Thoracic aorta (tissue), 2 donors: ENCODE data around the gene SCN4B. TPM values are rescaled to one million over a fixed set of nuclear protein-coding genes. Genes with fewer than 3 reads are reported as not detected.
A peak's percentile ranks its signal among the peaks of the same experiment; 100 is the strongest.
"Not testable (repeated sequence)": the region's sequence is repeated elsewhere in the genome, so short reads cannot be mapped to it uniquely, and the experiment has no call there.

ENCODE experiments used
- ATAC-seq: fragments of 150-250 bp; one replicate; pipeline ENCODE4 v1.8.0; 2017; ENCODE audit warnings: low read depth; ENCODE audit not compliant: insufficient number of reproducible peaks, low FRiP score
- DNase-seq: peaks from one replicate; pipeline ENCODE4 v3.0.0-alpha.2; 2020; ENCODE audit warnings: low spot score
- H3K27ac ChIP-seq, 2 donors: fragments of 200-600 bp; sonication (generic); 1 replicate in 1 of 2; 2 replicates in 1 of 2; pipeline ENCODE4 v1.5.1; 2016; ENCODE audit warnings: mild to moderate bottlenecking in 2 of 2, moderate library complexity in 2 of 2
- H3K27me3 ChIP-seq: fragments of 200-600 bp; sonication (generic); replicated peaks from 2 replicates; pipeline ENCODE4 v1.6.0; 2016; ENCODE audit warnings: mild to moderate bottlenecking; ENCODE audit not compliant: insufficient read depth
- H3K36me3 ChIP-seq: fragments of 200-600 bp; sonication (generic); one replicate; pipeline ENCODE4 v1.5.1; 2016
- H3K4me1 ChIP-seq, 2 donors: fragments of 200-600 bp; sonication (generic); 1 replicate in 1 of 2; 2 replicates in 1 of 2; pipeline versions ENCODE4 v1.5.1 to v1.6.0; 2016; ENCODE audit warnings: low read depth in 2 of 2, mild to moderate bottlenecking in 1 of 2; ENCODE audit not compliant: control insufficient read depth in 1 of 2
- H3K4me3 ChIP-seq: fragments of 200-600 bp; sonication (generic); 2 replicates; pipeline ENCODE4 v1.5.1; 2016; ENCODE audit warnings: mild to moderate bottlenecking
- H3K9me3 ChIP-seq: fragments of 200-600 bp; sonication (generic); 2 replicates; pipeline ENCODE4 v1.5.1; 2016
- total RNA-seq, 2 donors: library from RNA; depleted of rRNA; stranded (reverse); fragments of >200 nt; gene quantifications; one replicate each; pipeline versions ENCODE4 v1.1.0 to v1.2.3, GENCODE V29; 2016
- TF ChIP-seq, protein P1 (sequence below): fragments of 200-600 bp; sonication (generic); IDR thresholded peaks from one replicate; pipeline ENCODE4 v1.5.1; 2019; ENCODE audit warnings: antibody characterized with exemption

Gene SCN4B
- total RNA-seq, 2 donors from 2014 or later, result 2.0 to 2.4 TPM

DNA sequence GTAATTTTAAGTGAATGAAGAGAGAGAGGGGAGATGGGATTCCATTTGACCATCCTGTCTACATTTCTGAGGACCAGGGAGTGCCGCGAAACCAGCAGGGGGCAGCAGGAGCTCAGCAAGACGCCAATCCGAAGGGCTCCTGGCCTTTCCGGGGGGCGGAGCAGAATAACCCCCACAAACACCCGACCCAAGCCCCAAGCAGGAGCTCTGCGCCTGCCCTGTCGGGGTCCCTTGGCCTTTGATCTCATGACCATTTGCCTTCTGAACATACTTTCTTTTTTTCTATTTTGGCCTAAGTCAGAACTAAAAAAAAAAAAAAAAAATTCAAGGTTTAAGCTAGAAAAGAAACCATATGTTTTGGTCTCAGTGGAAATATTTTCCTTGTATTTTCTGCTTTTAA, 45.7 kb upstream of the SCN4B start:
- Histone ChIP-seq H3K27me3 (no peaks in the 10 kb centered on the region), H3K36me3 (no peaks in the 10 kb centered on the region), H3K4me1 (peaks cover 0 to 15% of the 10 kb centered on the region in 2 donors), H3K4me3 (peak overlapping the region; percentile 38), H3K9me3 (no peaks in the 10 kb centered on the region), H3K27ac (no peak overlapping the region)
- DNase-seq, result peak; percentile 17
- TF ChIP-seq, protein P1, sequence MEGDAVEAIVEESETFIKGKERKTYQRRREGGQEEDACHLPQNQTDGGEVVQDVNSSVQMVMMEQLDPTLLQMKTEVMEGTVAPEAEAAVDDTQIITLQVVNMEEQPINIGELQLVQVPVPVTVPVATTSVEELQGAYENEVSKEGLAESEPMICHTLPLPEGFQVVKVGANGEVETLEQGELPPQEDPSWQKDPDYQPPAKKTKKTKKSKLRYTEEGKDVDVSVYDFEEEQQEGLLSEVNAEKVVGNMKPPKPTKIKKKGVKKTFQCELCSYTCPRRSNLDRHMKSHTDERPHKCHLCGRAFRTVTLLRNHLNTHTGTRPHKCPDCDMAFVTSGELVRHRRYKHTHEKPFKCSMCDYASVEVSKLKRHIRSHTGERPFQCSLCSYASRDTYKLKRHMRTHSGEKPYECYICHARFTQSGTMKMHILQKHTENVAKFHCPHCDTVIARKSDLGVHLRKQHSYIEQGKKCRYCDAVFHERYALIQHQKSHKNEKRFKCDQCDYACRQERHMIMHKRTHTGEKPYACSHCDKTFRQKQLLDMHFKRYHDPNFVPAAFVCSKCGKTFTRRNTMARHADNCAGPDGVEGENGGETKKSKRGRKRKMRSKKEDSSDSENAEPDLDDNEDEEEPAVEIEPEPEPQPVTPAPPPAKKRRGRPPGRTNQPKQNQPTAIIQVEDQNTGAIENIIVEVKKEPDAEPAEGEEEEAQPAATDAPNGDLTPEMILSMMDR, result peak; percentile 60
- no peak for ATAC-seq

DNA sequence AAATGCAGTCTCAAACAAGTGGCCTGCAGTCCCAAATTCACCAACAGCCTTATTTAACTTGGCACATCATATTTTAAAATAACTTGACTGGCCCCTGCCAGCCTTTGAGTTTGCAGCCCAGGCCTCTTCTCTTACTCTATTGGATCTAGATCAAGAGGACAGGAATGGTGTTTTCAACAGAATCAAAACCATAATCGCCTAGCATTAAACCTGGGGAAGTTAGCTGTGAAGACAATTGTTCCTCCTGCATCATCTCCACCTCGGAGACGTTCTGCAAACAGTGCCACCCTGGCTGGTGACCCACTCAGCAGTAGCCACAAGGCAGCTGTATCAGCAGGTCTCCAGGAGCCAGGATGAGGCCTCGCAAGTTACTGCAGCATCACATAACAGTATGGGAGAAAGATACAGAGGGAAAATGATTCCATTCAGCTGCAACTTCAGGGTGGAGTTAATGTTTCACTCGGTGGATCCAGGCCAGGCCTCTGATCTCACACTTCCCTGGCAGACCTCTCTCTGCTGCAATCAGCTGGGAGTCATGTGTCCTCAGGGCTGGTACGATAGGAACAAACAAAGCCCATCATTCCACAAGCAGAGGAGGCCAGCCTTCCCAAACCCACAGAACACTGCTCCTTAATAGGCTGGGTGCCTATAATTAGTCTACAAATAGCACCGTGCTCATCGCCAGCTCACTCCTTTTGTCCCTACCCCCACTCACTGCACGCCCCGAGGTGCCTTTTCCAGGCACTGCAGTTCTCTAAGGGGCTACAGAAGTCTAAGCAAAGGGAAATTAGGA, 42.4 kb upstream of the SCN4B start:
- H3K27me3 ChIP-seq, result no peaks in the 10 kb centered on the region
- no peak for ATAC-seq
- H3K4me1 ChIP-seq, result peaks cover 0 to 15% of the 10 kb centered on the region in 2 donors
- no peaks in the 10 kb centered on the region for H3K36me3 ChIP-seq
- TF ChIP-seq, protein P1, result no peak
- no peaks in the 10 kb centered on the region for H3K9me3 ChIP-seq
- H3K27ac ChIP-seq, result no peak overlapping the region
- peak; percentile 31 for DNase-seq
- no peak overlapping the region for H3K4me3 ChIP-seq

DNA sequence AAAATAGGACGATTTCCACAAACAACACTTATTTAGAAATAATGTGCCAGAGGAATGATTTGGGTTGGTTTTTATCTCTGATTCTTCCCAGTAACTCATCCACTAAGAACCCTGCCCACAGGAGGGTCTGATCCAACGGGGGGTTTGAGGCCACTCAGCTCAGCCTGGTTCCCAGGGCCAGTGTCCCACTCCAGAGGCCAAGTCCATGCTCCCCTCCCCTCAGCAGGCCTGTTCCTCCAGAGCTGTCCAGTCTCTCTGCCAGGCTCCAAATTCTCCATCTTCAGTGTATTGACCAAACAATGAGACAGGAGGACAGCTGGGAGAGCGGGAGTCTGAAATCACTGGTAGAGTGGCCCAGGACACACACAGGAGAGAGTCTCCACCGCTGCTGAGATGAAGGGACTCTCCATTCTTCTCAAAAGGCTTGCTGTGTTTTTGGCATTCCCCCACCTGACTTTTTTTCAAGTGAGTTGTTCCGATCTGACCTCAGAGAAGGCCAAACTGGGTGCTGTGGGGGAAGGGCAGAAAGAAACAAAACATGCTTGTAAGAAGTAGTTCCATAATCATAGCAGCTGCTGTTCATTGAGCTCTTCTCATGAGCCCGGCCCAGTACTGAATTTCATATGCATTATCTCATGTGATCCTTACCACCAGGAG, 41.4 kb upstream of the SCN4B start:
- no peak overlapping the region for H3K27ac ChIP-seq
- DNase-seq, result no peak
- TF ChIP-seq, protein P1, result no peak
- H3K27me3 ChIP-seq, result no peaks in the 10 kb centered on the region
- H3K4me3 ChIP-seq, result no peak overlapping the region
- no peaks in the 10 kb centered on the region for H3K36me3 ChIP-seq
- H3K9me3 ChIP-seq, result no peaks in the 10 kb centered on the region
- H3K4me1 ChIP-seq, result peaks cover 0 to 15% of the 10 kb centered on the region in 2 donors
- ATAC-seq, result no peak

DNA sequence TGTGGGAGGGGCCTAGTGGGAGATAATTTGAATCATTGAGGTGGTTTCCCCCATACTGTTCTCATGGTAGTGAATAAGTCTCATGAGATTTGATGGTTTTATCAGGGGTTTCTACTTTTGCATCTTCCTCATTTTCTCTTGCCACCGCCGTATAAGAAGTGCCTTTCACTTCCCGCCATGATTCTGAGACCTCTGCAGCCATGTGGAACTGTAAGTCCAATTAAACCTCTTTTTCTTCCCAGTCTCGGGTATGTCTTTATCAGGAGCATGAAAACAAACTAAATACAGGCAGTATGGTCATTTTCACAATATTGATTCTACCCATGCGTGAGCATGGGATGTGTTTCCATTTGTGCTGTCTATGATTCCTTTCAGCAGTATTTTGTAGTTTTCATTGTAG, 40.2 kb upstream of the SCN4B start:
- peaks cover 0 to 15% of the 10 kb centered on the region in 2 donors for H3K4me1 ChIP-seq
- H3K9me3 ChIP-seq, H3K27me3 ChIP-seq, DNase-seq, H3K27ac ChIP-seq, ATAC-seq, H3K4me3 ChIP-seq, H3K36me3 ChIP-seq: not testable (repeated sequence)

DNA sequence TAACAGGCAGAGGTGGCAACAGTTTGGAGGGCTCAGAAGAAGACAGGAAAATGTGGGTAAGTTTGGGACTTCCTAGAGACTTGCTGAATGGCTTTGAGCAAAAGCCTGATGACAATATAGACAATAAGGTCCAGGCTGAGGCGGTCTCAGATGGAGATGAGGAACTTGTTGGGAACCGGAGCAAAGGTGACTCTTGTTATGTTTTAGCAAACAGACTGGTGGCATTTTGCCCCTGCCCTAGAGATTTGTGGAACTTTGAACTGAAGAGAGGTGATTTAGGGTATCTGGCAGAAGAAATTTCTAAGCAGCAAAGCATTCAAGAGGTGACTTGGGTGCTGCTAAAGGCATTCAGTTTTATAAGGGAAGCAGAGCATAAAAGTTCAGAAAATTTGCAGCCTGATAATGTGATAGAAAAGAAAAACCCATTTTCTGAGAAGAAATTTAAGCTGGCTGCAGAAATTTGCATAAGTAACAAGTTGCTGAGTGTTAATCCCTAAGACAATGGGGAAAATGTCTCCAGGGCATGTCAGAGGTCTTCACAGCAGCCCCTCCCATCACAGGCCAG, 38.4 kb upstream of the SCN4B start:
- H3K9me3 ChIP-seq, H3K36me3 ChIP-seq, H3K27me3 ChIP-seq, H3K4me3 ChIP-seq, ATAC-seq, DNase-seq, H3K27ac ChIP-seq: not testable (repeated sequence)
- H3K4me1 ChIP-seq, result peaks cover 0 to 15% of the 10 kb centered on the region in 2 donors
